GM13976 (cell line): ENCODE data around the gene DPP6.

Source experiments
- DNase-seq: peaks from one replicate; pipeline ENCODE4 v3.0.0; 2012; ENCODE audit warnings: low spot score
- in situ Hi-C: fragments of 300-500 bp; cut with MboI; formaldehyde crosslinking; loops from one replicate; pipeline ENCODE4 v1.12.0; 2022; ENCODE audit warnings: low sequenced_read_pairs, mixed read lengths, inconsistent platforms; ENCODE audit not compliant: unreplicated experiment
- TF ChIP-seq, protein P1 (sequence below): IDR thresholded peaks from 2 replicates; pipeline ENCODE4 v1.5.1; 2012; ENCODE audit warnings: borderline replicate concordance, mild to moderate bottlenecking; ENCODE audit not compliant: insufficient read depth; ENCODE audit errors: extremely low read depth, missing control alignments, control extremely low read depth

The DPP6 gene

DNA sequence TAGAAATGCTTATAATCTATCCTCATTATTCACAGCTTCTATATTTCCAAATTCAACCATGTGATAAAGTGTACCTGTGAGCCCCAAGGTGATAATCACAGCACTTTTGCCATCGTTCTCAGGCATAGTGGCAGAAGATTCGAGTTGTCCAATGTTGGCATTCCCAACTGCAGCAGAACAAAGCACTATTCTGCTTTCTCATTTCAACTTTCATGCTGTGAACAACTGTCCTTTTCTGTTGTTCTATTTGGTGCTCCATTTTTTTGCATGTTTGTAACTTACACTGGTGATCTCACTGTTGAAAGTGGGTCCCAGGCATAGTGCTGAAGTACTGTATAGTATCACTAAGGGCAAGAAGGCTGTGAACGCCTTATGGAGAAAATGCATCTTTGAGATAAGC, 512.5 kb downstream of the DPP6 start:
- no peak for DNase-seq
- TF ChIP-seq, protein P1, sequence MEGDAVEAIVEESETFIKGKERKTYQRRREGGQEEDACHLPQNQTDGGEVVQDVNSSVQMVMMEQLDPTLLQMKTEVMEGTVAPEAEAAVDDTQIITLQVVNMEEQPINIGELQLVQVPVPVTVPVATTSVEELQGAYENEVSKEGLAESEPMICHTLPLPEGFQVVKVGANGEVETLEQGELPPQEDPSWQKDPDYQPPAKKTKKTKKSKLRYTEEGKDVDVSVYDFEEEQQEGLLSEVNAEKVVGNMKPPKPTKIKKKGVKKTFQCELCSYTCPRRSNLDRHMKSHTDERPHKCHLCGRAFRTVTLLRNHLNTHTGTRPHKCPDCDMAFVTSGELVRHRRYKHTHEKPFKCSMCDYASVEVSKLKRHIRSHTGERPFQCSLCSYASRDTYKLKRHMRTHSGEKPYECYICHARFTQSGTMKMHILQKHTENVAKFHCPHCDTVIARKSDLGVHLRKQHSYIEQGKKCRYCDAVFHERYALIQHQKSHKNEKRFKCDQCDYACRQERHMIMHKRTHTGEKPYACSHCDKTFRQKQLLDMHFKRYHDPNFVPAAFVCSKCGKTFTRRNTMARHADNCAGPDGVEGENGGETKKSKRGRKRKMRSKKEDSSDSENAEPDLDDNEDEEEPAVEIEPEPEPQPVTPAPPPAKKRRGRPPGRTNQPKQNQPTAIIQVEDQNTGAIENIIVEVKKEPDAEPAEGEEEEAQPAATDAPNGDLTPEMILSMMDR, result no peak
- in situ Hi-C loops, result no loop called here

DNA sequence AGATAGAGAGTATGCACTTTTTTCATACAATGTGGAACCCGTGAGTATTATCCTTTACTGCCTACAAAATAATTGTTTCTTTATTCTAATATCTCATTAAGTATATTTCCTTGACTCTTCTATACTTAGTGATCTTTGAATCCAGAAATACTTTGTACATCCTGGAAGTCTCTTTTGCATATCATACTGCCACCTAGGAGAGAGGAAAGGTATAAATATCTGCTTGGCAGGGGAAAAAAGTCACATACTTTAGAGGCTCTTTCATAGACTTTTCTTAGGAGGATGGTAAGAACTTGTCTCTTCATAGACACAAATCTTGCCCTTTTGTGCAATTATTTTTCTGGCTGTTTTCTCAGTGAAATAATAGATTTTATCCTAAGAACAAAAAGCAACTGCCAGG, 514.7 kb downstream of the DPP6 start:
- no peak for DNase-seq
- TF ChIP-seq, protein P1, result no peak
- in situ Hi-C loops, result no loop called here

DNA sequence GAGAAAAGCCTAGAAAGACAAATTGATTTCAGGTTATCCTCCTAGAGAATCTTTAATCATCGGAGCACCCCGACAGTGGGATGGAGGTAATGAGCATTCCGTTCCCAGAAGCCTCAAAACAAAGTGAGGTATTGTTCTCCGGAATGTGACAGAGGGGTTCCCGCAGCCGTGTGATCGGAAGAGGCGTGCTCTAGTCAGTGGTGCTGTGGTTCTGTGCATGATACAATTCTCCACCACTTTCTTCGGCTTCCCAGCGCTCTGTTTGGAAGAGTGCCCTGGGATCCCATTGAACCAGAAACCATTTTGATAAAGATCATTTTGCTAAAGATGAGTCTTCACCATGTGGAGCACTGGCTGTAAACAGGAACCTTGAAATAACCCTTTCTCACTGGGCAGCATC, 516.1 kb downstream of the DPP6 start:
- no peak for DNase-seq
- TF ChIP-seq, protein P1, result no peak
- in situ Hi-C loops, result no loop called here

DNA sequence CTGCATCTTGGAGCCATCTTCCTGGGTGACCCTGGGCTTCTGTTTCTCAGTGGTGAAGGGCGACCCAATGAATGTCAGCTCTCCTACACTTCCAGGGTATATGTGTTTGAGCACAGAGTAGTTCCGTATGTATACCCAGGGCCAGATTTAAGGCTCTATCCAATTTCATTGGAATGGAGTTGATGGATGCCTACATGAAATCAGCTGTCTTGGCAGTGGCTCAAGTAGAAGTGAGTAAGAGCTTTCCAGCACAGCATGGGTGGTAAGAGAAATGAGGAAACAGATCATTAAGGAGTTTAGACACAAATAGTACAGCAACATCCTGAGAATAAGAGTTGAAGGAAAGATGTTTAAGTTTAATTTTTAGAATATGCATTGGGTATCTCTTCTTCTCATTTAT, 517.7 kb downstream of the DPP6 start:
- TF ChIP-seq, protein P1, result no peak
- no peak for DNase-seq
- in situ Hi-C loops, result no loop called here

DNA sequence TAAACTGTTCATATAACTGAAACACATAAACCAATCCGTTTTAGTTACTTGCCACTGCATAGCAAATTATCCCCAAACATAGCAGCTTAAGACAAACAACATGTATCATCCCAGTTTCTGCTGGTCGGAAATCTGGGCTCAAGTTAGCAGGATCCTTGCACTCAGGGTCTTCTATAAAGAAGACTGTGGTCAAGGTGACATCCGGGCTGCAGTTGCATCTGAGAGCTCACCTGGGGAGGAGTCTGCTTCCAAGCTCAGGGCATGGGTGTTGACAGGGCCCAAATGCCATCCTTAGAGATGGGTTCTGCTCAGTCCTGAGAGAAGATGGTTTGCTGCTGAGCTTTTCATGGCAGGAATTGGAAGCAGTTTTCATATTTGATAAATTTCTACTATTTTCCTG, 519.6 kb downstream of the DPP6 start:
- no peak for DNase-seq
- TF ChIP-seq, protein P1, result no peak
- in situ Hi-C loops, result no loop called here

DNA sequence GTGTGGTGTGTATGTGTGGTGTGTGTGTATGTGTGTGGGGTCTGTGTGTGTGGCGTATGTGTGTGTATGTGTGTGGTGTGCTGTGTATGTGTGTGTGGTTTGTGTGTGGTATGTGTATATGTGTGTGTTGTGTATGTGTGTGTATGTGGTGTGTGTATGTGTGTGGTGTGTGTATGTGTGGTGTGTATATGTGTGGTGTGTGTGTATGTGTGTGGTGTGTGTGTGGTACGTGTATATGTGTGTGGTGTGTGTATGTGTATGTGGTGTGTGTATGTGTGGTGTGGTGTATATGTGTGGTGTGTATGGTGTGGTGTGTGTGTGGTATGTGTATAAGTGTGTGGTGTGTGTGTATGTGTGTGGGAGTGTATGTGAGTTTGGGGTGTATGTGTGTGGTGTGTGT, 522.0 kb downstream of the DPP6 start:
- in situ Hi-C loops, result no loop called here
- no peak for DNase-seq
- TF ChIP-seq, protein P1, result no peak

DNA sequence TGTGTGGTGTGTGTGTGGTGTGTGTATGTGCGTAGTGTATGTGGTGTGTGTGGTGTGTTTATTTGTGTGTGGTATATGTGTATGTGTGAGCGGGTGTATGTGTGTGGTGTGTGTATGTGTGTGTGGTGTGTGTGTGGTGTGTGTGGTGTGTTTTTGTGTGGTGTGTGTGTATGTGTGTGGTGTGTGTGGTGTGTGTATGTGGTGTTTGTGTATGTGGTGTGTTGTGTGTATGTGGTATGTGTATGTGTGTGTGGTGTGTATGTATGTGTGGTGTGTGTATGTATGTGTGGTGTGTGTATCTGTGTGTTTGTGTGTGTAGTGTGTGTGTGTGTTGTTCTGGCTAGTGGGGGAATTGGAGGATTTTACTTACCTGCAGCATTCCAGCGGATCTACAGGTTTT, 523.3 kb downstream of the DPP6 start:
- no peak for DNase-seq
- TF ChIP-seq, protein P1, result no peak
- in situ Hi-C loops, result no loop called here
